HG02840 (cell line): ENCODE results near the gene CCDC87.
"Not testable (repeated sequence)": the region's sequence is repeated elsewhere in the genome, so short reads cannot be mapped to it uniquely, and the experiment has no call there.

ENCODE experiments used
- ATAC-seq: cut with Tn5 transposase; IDR thresholded peaks from one replicate; pipeline ENCODE4 v1.9.1; 2021; ENCODE audit warnings: mild to moderate bottlenecking, moderate library complexity, moderate number of reproducible peaks; ENCODE audit not compliant: unreplicated experiment, low FRiP score

The CCDC87 gene

DNA sequence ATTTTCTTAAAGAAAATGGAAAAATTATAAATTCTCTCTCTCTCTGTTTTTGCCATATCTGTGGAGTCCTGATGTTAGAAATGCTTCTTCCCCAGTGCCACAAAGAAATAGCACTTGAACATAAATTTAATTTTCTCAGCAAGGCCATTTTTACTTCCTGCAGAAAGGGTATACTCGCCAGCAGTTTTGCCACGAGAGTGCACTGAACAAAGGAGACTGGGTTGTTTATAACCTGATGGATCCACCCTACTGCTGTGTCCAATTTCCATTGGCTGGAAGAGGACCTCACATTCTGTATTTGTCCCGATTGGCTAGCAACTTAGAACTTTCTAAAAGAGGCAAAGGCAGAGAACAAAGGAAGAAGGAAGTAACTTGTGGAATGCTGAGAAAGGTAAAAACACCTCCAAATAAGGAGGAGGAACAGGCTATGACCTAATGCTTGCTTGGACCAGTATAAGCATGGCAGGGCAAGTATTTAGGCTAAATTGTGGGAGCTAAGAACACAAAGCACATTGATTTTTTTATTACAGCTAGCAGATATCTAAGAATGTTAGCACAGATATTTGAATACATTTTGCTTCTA, 10.2 kb downstream of the CCDC87 start:
- ATAC-seq, result not testable (repeated sequence)

GRCh38 chr11:66581261-66581660, 11.6 kb downstream of the CCDC87 start:
- no peak for ATAC-seq

DNA sequence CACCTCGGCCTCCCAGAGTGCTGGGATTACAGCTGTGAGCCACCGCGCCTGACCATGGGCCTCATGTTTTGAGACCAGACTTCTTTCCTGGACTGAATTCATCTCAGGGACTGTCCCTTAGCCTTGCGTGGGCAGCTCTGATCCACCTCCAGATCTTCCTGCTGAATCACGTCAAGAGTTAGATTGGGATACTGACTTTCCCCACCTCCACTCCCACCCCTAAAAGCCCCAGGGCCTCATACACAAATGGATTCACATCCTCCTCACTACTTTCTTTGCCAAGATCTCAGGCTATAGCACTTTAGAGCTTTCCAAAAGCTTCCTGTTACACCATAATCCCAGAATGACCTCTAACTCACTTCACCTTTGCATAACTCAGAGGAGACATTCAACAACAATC, 12.1 kb downstream of the CCDC87 start:
- ATAC-seq, result no peak

DNA sequence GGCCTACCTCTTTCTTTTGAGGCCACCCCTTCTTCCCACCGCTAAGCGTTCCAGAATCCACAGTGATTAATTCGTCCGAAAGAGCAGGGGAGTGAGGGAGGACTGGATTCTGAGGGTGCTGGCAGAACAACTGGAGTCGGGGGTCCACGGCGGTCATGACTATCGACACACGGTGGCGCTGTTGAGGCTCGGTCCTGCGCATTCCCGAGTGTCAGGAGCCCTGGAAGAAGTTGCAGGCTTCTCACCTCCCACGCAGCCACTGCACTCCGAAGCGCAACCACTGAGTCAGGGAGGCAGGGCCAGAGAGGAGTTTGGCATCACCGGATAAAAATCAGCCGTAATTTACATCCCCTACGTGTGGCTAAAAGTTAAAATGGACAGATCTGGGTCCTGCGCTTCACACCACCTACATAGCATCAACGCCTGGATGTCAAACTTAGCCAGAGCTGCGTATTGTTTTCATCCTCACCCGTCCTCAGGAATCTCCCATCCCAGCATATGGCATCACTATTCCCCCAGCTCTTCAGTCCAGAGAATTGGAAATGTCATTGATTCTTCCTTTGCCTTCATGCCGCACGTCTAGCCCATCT, 13.8 kb downstream of the CCDC87 start:
- no peak for ATAC-seq

- no peak for ATAC-seq
Measured at GRCh38 chr11:66570850-66571180, 22.0 kb downstream of the CCDC87 start.

GRCh38 chr11:66570079-66570849, 22.6 kb downstream of the CCDC87 start:
- no peak for ATAC-seq

DNA sequence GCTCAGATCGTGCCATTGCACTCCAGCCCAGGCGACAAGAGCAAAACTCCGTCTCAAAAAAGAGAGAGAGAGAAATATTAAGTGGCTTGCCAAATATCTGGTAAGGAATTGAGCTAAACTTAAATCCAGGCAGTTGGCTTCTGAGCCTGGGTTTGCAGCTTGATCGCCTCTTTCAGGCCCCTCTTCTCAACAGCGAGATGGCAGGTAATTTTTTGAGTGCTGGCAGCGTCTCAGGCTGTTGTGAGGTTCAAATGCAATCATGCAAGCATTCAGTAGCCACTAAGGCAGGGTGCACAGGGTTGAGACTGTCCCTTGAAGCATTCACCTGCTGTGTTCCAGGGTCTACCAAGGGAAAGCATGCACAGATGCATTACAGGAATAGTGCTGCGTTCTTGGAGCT, 23.8 kb downstream of the CCDC87 start:
- no peak for ATAC-seq

DNA sequence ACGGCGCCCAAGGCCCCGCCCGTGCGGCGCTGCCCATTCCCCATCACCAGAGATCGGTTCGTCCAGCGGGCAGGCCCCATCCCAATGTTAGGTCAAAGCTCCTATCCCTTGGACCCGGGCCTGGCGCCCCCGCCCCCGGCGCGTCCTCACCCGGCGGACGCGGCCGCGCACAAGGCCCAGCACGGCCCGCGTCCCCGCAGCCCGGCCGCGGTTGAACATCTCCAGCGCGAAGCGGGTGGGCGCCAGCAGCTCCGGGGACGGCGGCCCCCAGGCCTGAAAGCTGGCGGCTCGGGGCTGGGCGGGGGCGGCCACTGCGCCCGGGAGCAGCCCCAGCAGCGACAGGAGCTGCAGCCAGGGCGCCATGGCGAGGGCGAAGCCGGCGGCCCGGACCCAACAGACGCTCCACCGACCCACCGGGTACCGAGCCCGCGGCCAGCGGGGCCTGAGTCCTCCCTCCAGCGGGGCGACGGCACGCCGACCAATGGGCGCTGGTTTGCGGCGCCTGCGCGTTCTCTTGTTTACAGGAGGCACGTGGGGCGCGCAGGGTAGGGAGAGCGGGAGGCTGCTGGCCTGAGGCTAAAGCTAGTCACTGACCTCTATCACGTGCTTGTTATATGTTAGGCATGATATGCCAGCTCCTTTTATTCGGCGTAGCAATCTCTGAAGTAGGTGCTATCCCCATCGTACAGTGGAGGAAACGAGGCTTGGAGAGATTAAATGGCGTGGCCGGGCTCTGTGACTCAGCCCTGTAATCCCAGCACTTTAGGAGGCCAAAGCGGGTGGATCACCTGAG, 24.5 kb downstream of the CCDC87 start, which contains the start of gene CTSF:
Gene CTSF (minus strand): TSS at position 483 of the 793 bp plus-strand sequence. CDS start 120 bp downstream, at position 363.
- no peak for ATAC-seq

DNA sequence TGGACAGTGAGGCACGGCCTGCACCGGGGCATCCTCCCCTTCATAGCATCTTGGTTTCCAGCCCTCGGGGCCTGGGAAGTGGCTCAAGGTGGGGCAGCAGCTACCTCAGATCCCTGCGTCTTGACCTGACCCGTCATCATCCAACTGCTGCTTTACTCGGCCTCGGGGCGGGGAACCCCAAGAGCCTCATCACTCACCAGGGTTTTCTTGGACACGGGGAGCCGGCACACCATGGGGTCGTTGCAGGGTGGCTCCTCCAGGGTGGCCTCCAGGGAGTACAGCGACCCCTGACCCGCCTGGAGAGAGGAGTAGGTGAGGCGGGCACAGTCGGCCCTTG, 25.1 kb downstream of the CCDC87 start:
- ATAC-seq, result no peak

- ATAC-seq, result no peak
Measured at GRCh38 chr11:66566221-66566620, 26.6 kb downstream of the CCDC87 start.

DNA sequence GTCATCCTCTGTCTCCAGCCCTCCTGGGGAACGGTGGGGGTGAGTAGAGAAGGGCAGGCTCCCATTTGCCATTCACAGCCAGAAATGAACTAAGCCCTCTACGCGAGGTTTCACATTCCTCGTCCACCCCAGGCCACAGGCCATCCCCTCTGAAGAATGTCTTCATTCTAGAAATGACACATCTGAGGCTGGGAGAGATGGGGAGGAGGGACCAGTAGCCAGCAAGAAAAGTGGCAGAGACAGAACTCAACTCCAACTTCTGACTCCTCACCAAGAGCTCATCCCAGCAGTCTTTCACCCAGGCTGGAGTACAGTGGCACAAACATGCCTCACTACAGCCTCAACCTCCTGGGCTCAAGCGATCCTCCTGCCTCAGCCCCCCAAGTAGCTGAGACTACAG, 27.9 kb downstream of the CCDC87 start:
- no peak for ATAC-seq

DNA sequence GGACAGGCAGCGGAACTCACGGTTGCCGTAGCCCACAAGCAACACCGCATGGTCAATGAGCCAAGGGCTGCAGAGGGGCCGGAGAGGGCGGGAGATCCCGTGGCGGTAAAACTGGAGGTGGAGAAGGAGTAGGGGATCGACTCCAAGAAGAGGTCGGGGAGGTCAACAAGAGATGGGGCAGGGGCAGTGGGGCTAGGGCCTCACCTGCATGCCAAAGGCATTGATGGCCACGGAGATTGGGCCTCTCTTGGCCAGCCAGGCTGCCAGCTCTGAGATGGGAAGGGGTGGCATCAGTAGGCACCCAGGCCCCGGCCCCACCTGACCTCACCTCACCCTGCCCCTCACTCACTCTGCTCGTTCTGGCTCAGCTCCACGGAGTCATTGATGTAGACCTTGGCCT, 28.3 kb downstream of the CCDC87 start:
- ATAC-seq, result no peak

DNA sequence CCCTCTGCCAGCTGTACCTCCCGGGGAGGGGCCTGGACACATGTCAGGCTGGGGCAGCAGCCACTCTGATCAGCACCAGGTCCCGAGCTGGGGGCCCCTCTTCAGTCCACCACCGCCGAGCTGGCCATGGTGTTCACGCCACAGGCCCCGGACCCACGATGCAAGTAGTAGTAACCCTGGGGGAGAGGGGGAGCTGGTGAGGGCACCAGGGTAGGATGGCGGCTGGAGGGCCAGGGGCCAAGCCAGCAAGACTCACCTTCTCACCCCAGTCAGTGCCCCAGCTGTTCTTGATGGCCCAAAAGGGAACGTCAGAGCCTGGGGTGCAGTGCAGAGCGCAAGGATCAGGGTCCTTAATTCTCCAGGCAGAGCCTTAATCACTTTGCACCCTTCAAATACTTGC, 29.0 kb downstream of the CCDC87 start:
- ATAC-seq, result no peak

DNA sequence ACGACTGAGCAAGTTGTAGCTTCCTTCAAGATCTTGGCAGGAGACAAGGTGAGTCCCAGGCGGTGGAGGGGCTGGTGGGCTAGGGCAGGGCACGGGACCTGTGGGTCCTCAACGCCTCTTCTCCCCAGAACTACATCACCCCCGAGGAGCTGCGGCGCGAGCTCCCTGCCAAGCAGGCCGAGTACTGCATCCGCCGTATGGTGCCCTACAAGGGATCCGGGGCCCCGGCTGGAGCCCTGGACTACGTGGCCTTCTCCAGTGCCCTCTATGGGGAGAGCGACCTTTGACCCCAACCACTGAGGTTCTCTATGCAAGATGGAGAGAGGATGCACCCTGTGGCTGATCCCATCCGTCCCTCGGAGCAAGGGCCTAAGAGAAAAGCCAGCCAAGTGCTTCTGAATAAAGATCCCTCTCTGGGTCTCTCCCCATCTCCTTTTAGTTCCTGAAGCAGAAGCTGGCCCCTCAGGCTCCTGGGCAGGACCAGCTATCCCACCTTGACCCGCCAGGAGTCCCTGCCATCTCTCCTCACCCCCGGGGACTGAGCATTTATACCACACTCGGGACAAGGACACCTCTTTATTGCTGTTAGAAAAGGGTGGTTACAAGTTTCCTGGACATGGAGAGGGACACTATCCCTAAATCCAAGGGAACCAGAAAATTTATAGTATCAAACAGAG, 29.8 kb downstream of the CCDC87 start:
- ATAC-seq, result no peak

DNA sequence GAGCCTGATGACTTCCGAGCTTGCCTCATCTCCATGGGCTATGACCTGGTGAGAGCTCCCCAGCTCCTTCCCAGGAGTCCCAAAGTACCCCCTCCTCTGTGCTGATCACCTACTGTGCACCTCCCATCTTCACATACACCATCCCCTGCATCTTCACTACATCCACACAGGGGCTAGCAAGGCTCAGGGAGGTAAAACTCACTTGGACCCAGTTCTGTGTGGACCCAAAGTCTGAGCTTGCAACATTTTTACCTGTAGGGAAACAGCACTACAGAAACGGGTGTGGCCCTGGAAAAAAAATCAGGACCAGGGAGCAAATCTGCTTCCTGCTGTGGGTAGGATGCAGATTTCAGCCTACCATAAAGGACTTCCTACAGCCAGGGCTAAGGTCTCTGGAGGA, 30.6 kb downstream of the CCDC87 start:
- ATAC-seq, result no peak

- ATAC-seq, result no peak
Measured at GRCh38 chr11:66561975-66562248, 31.0 kb downstream of the CCDC87 start.

GRCh38 chr11:66561178-66561974, 31.5 kb downstream of the CCDC87 start:
- no peak for ATAC-seq

DNA sequence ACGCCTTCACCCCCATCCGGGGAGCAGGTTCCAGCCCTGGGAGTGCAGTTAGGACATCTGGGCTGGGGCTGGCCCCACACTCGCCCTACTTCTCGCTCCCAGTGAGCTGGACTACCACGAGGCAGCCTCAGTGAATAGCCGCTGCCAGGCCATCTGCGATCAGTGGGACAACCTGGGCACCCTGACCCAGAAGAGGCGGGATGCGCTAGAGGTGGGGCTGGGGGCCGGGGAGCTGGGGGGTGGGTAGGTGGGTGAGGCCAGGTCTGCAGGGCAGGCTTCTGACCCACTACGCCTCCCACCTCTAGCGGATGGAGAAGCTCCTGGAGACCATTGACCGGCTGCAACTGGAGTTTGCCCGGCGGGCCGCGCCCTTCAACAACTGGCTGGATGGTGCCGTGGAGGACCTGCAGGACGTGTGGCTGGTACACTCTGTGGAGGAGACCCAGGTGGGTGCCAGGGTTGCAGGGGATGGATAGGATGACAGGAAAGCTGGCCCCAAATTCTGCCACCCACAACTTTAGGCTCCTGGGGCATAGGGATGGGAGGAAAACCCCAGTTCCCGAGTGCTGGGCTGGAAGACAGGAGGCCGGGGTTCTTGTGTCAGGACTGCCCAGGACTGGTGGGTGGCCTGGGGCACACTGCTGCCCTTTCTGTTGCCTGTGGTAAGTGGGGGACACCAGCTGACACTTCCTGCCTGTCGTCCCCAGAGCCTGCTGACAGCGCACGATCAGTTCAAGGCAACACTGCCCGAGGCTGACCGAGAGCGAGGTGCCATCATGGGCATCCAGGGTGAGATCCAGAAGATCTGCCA, 32.8 kb downstream of the CCDC87 start:
- ATAC-seq, result no peak

- ATAC-seq, result no peak
Measured at GRCh38 chr11:66559142-66559865, 33.6 kb downstream of the CCDC87 start.
